ENCODE results near the gene DNPEP.

DNPEP gene

GRCh38 chr2:219405958-219406860, 18.5 kb upstream of the DNPEP start:
- H3K36me3 ChIP-seq (ENCODE audit: insufficient read depth, low read length), result no peaks in the 10 kb centered on the region
- H3K4me3 ChIP-seq (ENCODE audit: low read length), result no peak overlapping the region
- H3K9ac ChIP-seq (ENCODE audit: low read depth, low read length), result no peak overlapping the region
- peaks cover 15% of the 10 kb centered on the region for H3K4me1 ChIP-seq (ENCODE audit: insufficient read depth, low read length)
- no peak overlapping the region for H3K27ac ChIP-seq (ENCODE audit: low read depth, low read length)
- H3K27me3 ChIP-seq (ENCODE audit: insufficient read depth, low read length), result no peaks in the 10 kb centered on the region
- H3K9me3 ChIP-seq (ENCODE audit: insufficient read depth, low read depth, low read length), result no peaks in the 10 kb centered on the region
- 91% methylated on average over 7 of the region's 7 CpGs for WGBS

GRCh38 chr2:219405451-219405850, 17.7 kb upstream of the DNPEP start:
- no peak overlapping the region for H3K4me3 ChIP-seq (ENCODE audit: low read length)
- no peak overlapping the region for H3K27ac ChIP-seq (ENCODE audit: low read depth, low read length)

GRCh38 chr2:219404954-219405353, 17.2 kb upstream of the DNPEP start:
- no peaks in the 10 kb centered on the region for H3K9me3 ChIP-seq (ENCODE audit: insufficient read depth, low read depth, low read length)
- no peaks in the 10 kb centered on the region for H3K27me3 ChIP-seq (ENCODE audit: insufficient read depth, low read length)
- H3K27ac ChIP-seq (ENCODE audit: low read depth, low read length), result no peak overlapping the region
- H3K9ac ChIP-seq (ENCODE audit: low read depth, low read length), result no peak overlapping the region
- 56% methylated on average over 7 of the region's 7 CpGs for WGBS
- H3K4me3 ChIP-seq (ENCODE audit: low read length), result no peak overlapping the region
- no peaks in the 10 kb centered on the region for H3K36me3 ChIP-seq (ENCODE audit: insufficient read depth, low read length)
- peaks cover 15% of the 10 kb centered on the region for H3K4me1 ChIP-seq (ENCODE audit: insufficient read depth, low read length)

More at GRCh38 chr2:219405451-219405850, 17.7 kb upstream of the DNPEP start:
- H3K27me3 ChIP-seq (ENCODE audit: insufficient read depth, low read length), result no peaks in the 10 kb centered on the region
- H3K9ac ChIP-seq (ENCODE audit: low read depth, low read length), result no peak overlapping the region
- peaks cover 15% of the 10 kb centered on the region for H3K4me1 ChIP-seq (ENCODE audit: insufficient read depth, low read length)
- WGBS, result 78% methylated on average over 9 of the region's 9 CpGs
- no peaks in the 10 kb centered on the region for H3K9me3 ChIP-seq (ENCODE audit: insufficient read depth, low read depth, low read length)
- H3K36me3 ChIP-seq (ENCODE audit: insufficient read depth, low read length), result no peaks in the 10 kb centered on the region

- Histone ChIP-seq H3K4me1 (ENCODE audit: insufficient read depth, low read length) (peaks cover 15% of the 10 kb centered on the region), H3K9ac (ENCODE audit: low read depth, low read length) (no peak overlapping the region)
- WGBS, result 77% methylated on average over 10 of the region's 10 CpGs
These were observed 16.7 kb upstream of the DNPEP start for GRCh38 chr2:219404291-219404910.

DNA sequence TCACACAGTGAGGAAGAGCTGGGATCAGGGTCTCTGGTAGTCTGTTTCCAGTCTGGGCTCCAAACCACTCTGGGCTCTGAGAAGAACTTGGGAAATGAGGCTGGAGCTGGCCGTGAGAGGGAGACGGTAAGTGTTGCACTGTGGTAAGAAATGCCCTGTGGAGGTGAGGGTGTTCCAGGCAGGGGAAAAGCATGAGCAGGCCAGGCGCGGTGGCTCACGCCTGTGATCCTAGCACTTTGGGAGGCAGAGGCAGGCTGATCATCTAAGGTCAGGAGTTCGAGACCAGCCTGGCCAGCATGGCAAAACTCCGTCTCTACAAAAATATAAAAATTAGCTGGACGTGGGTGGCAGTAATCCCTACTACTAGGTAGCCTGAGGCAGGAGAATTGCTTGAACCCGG, 16.1 kb upstream of the DNPEP start:
- Histone ChIP-seq H3K27ac (ENCODE audit: low read depth, low read length) (no peak overlapping the region), H3K4me1 (ENCODE audit: insufficient read depth, low read length) (peaks cover 15% of the 10 kb centered on the region), H3K9ac (ENCODE audit: low read depth, low read length) (no peak overlapping the region), H3K4me3 (ENCODE audit: low read length) (no peak overlapping the region), H3K36me3 (ENCODE audit: insufficient read depth, low read length) (no peaks in the 10 kb centered on the region), H3K9me3 (ENCODE audit: insufficient read depth, low read depth, low read length) (no peaks in the 10 kb centered on the region), H3K27me3 (ENCODE audit: insufficient read depth, low read length) (no peaks in the 10 kb centered on the region)
- WGBS, result 89% methylated on average over 9 of the region's 9 CpGs

More at GRCh38 chr2:219404291-219404910, 16.7 kb upstream of the DNPEP start:
- Histone ChIP-seq H3K9me3 (ENCODE audit: insufficient read depth, low read depth, low read length) (no peaks in the 10 kb centered on the region), H3K27ac (ENCODE audit: low read depth, low read length) (no peak overlapping the region), H3K4me3 (ENCODE audit: low read length) (no peak overlapping the region), H3K27me3 (ENCODE audit: insufficient read depth, low read length) (no peaks in the 10 kb centered on the region), H3K36me3 (ENCODE audit: insufficient read depth, low read length) (no peaks in the 10 kb centered on the region)

DNA sequence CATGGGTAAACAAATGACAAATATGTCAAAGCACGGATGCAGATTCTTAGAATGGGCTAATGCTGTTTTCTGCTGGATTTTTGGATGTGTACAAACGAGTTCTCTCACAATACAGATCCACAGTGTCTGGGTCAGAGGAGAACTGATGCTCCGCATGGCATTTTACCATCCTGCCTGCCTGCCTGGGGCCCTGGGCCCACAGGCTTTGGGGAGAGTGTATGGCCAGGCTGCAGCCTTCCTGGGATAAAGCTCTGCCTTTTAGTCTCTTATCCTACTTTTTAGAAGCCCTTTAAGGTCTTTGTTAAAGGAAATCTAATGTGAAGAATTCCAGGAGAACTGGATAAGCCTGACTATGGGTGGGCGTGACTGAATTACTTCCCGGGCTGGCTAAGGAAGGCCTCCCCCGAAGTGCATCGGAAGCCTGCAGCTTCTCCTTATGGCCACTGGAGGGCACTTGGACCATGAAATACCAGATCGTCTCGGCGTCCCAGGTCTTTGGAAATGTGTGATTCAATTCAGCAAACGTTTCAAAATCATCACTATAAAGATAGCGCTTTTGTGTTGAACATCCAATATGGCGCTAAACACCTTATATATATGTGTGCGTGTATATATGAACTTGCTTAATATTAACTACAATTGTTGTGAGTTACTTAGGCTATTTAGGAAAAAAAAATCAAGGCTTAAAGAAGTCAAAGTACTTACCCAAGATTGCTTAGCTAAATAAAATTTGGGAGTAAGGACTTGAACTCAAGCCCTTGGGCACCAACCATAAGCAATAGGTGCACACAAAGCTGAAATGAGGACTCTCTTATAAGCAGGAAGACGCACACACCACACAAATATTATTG, 15.2 kb upstream of the DNPEP start:
- Histone ChIP-seq H3K36me3 (ENCODE audit: insufficient read depth, low read length) (no peaks in the 10 kb centered on the region), H3K27ac (ENCODE audit: low read depth, low read length) (no peak overlapping the region), H3K4me3 (ENCODE audit: low read length) (no peak overlapping the region), H3K9ac (ENCODE audit: low read depth, low read length) (no peak overlapping the region), H3K4me1 (ENCODE audit: insufficient read depth, low read length) (peaks cover 15% of the 10 kb centered on the region), H3K9me3 (ENCODE audit: insufficient read depth, low read depth, low read length) (no peaks in the 10 kb centered on the region), H3K27me3 (ENCODE audit: insufficient read depth, low read length) (no peaks in the 10 kb centered on the region)
- 23% methylated on average over 13 of the region's 15 CpGs for WGBS

GRCh38 chr2:219401606-219402005, 13.9 kb upstream of the DNPEP start:
- no peaks in the 10 kb centered on the region for H3K27me3 ChIP-seq (ENCODE audit: insufficient read depth, low read length)
- no peaks in the 10 kb centered on the region for H3K9me3 ChIP-seq (ENCODE audit: insufficient read depth, low read depth, low read length)
- H3K36me3 ChIP-seq (ENCODE audit: insufficient read depth, low read length), result no peaks in the 10 kb centered on the region
- H3K9ac ChIP-seq (ENCODE audit: low read depth, low read length), result no peak overlapping the region
- H3K27ac ChIP-seq (ENCODE audit: low read depth, low read length), result no peak overlapping the region
- H3K4me3 ChIP-seq (ENCODE audit: low read length), result no peak overlapping the region
- H3K4me1 ChIP-seq (ENCODE audit: insufficient read depth, low read length), result peaks cover 15% of the 10 kb centered on the region
- WGBS, result 95% methylated on average over 8 of the region's 8 CpGs

GRCh38 chr2:219400562-219400961, 12.8 kb upstream of the DNPEP start:
- H3K4me3 ChIP-seq (ENCODE audit: low read length), result no peak overlapping the region
- H3K27ac ChIP-seq (ENCODE audit: low read depth, low read length), result no peak overlapping the region
- WGBS, result 56% methylated on average over 6 of the region's 6 CpGs

DNA sequence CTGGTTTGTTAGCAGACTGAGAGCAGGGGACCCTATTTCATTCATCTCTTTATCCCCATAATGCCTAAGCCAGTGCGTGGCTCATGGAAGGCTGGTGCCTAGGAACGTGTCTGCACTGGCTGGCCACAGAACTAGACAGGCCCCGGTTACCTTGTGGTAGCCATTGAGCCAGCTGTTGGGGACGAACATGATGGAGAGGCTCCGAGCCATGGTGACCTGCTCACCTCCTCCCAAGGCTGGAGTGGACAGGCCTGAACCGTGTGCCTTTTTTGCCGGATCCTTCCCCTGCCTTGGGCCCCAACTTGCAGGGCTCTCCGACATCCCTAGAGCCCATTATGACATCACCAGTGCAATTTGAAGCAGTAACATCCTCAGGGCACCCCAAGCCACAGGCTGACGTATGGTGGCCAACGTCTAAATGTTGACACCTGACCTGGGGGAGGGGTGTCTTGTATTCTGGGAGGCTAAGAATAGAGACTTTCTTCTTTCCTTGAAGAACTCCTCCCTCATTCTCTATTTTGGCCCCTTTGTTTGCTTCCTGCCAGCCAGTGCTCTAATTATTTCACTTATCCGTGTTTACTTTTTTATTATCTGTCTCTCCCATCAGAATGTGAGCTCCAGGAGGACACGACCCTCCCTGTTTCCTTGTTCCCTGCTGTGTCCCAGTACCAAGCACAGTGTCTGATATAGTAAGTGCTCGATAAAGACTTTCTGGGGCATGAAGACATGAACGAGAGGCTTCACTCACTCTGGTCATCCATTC, 12.2 kb upstream of the DNPEP start:
- Histone ChIP-seq H3K27me3 (ENCODE audit: insufficient read depth, low read length) (no peaks in the 10 kb centered on the region), H3K9ac (ENCODE audit: low read depth, low read length) (no peak overlapping the region), H3K36me3 (ENCODE audit: insufficient read depth, low read length) (no peaks in the 10 kb centered on the region), H3K4me3 (ENCODE audit: low read length) (no peak overlapping the region), H3K4me1 (ENCODE audit: insufficient read depth, low read length) (peaks cover 14% of the 10 kb centered on the region), H3K9me3 (ENCODE audit: insufficient read depth, low read depth, low read length) (no peaks in the 10 kb centered on the region), H3K27ac (ENCODE audit: low read depth, low read length) (no peak overlapping the region)
- 74% methylated on average over 14 of the region's 14 CpGs for WGBS

More at GRCh38 chr2:219400562-219400961, 12.8 kb upstream of the DNPEP start:
- H3K36me3 ChIP-seq (ENCODE audit: insufficient read depth, low read length), result no peaks in the 10 kb centered on the region
- no peaks in the 10 kb centered on the region for H3K9me3 ChIP-seq (ENCODE audit: insufficient read depth, low read depth, low read length)
- no peak overlapping the region for H3K9ac ChIP-seq (ENCODE audit: low read depth, low read length)
- peaks cover 15% of the 10 kb centered on the region for H3K4me1 ChIP-seq (ENCODE audit: insufficient read depth, low read length)
- no peaks in the 10 kb centered on the region for H3K27me3 ChIP-seq (ENCODE audit: insufficient read depth, low read length)

GRCh38 chr2:219398721-219399363, 11.1 kb upstream of the DNPEP start:
- no peak overlapping the region for H3K9ac ChIP-seq (ENCODE audit: low read depth, low read length)
- H3K27ac ChIP-seq (ENCODE audit: low read depth, low read length), result no peak overlapping the region
- no peaks in the 10 kb centered on the region for H3K36me3 ChIP-seq (ENCODE audit: insufficient read depth, low read length)
- no peak overlapping the region for H3K4me3 ChIP-seq (ENCODE audit: low read length)
- peaks cover 9% of the 10 kb centered on the region; the same call in 1 of the 2 replicates for H3K4me1 ChIP-seq (ENCODE audit: insufficient read depth, low read length)
- H3K9me3 ChIP-seq (ENCODE audit: insufficient read depth, low read depth, low read length), result no peaks in the 10 kb centered on the region
- 79% methylated on average over 5 of the region's 5 CpGs for WGBS
- no peaks in the 10 kb centered on the region for H3K27me3 ChIP-seq (ENCODE audit: insufficient read depth, low read length)
